ENCODE results near the gene KRTAP12-2. TPM values are rescaled to one million over a fixed set of nuclear protein-coding genes. Genes with fewer than 3 reads are reported as not detected.
"Not testable (repeated sequence)": the region's sequence is repeated elsewhere in the genome, so short reads cannot be mapped to it uniquely, and the experiment has no call there.

The KRTAP12-2 gene
- total RNA-seq, 4 donors from 2014 or later: not detected

- 79 to 84% methylated on average over 4 to 5 of the region's 5 CpGs for WGBS, 2 donors (ENCODE audit: low coverage in 1 of 2)
Measured at GRCh38 chr21:44640761-44641160, 26.0 kb downstream of the KRTAP12-2 start.

GRCh38 chr21:44639331-44639655, 27.4 kb downstream of the KRTAP12-2 start:
- WGBS, 2 donors (ENCODE audit: low coverage in 1 of 2): no CpG with 5 or more reads among the region's 12 CpGs
- H3K9me3 ChIP-seq: peaks cover 0 to 36% (median 0%) of the 10 kb centered on the region in 3 donors
- peaks cover 55% of the 10 kb centered on the region for H3K27me3 ChIP-seq
- no peaks in the 10 kb centered on the region for H3K4me1 ChIP-seq
- no peak overlapping the region for H3K27ac ChIP-seq
- H3K4me3 ChIP-seq: no peak overlapping the region
- no peaks in the 10 kb centered on the region for H3K36me3 ChIP-seq
- TF ChIP-seq POLR2A (IDR thresholded peaks at IDR 0.05): no peak
- no peak for TF ChIP-seq POLR2AphosphoS5 (IDR thresholded peaks at IDR 0.05)
- ATAC-seq: no peak

More at GRCh38 chr21:44640761-44641160, 26.0 kb downstream of the KRTAP12-2 start:
- Histone ChIP-seq H3K4me3 (no peak overlapping the region), H3K27ac (no peak overlapping the region), H3K9me3 (peaks cover 0 to 51% (median 0%) of the 10 kb centered on the region in 3 donors), H3K36me3 (no peaks in the 10 kb centered on the region), H3K27me3 (peaks cover 54% of the 10 kb centered on the region), H3K4me1 (no peaks in the 10 kb centered on the region)
- no peak for TF ChIP-seq POLR2AphosphoS5 (IDR thresholded peaks at IDR 0.05)
- no peak for TF ChIP-seq POLR2A (IDR thresholded peaks at IDR 0.05)
- no peak for ATAC-seq

- not testable (repeated sequence) for H3K27ac ChIP-seq, H3K4me1 ChIP-seq, H3K4me3 ChIP-seq, H3K36me3 ChIP-seq, ATAC-seq
- H3K27me3 ChIP-seq: peaks cover 52% of the 10 kb centered on the region
- H3K9me3 ChIP-seq: peaks cover 0 to 32% (median 0%) of the 10 kb centered on the region in 3 donors
- WGBS, 2 donors (ENCODE audit: low coverage in 1 of 2): 70% methylated on average over 2 of the region's 21 CpGs; no CpG with 5 or more reads in 1 of the 2 donors
Measured at GRCh38 chr21:44638506-44639330, 28.0 kb downstream of the KRTAP12-2 start.

GRCh38 chr21:44637851-44638348, 28.8 kb downstream of the KRTAP12-2 start:
- not testable (repeated sequence) for ATAC-seq, H3K36me3 ChIP-seq, H3K4me3 ChIP-seq, H3K27ac ChIP-seq, H3K4me1 ChIP-seq
- Histone ChIP-seq H3K9me3 (peaks cover 0 to 27% (median 0%) of the 10 kb centered on the region in 3 donors), H3K27me3 (peaks cover 52% of the 10 kb centered on the region)
- 60% methylated on average over 1 of the region's 12 CpGs; no CpG with 5 or more reads in 1 of the 2 donors for WGBS, 2 donors (ENCODE audit: low coverage in 1 of 2)

GRCh38 chr21:44637018-44637850, 29.5 kb downstream of the KRTAP12-2 start, which contains the start of gene KRTAP10-10:
Gene KRTAP10-10, plus strand, starts transcription at chr21:44637356. Its CDS starts 62 bp downstream, at chr21:44637418.
- H3K4me1 ChIP-seq: no peaks in the 10 kb centered on the region
- H3K9me3 ChIP-seq: peaks cover 0 to 30% (median 0%) of the 10 kb centered on the region in 3 donors
- no peak within 1 kb of the TSS for H3K4me3 ChIP-seq
- TF ChIP-seq POLR2AphosphoS5 (IDR thresholded peaks at IDR 0.05): no peak
- TF ChIP-seq CTCF (IDR thresholded peaks at IDR 0.05): no peak
- TF ChIP-seq EP300 (IDR thresholded peaks at IDR 0.05): no peak
- no peak for TF ChIP-seq POLR2A (IDR thresholded peaks at IDR 0.05)
- WGBS, 2 donors (ENCODE audit: low coverage in 1 of 2): 40% methylated on average over 2 of the region's 21 CpGs; no CpG with 5 or more reads in 1 of the 2 donors
- H3K36me3 ChIP-seq: no peaks in the 10 kb centered on the region
- H3K27ac ChIP-seq: no peak within 1 kb of the TSS
- no peak for ATAC-seq
- H3K27me3 ChIP-seq: peaks cover 52% of the 10 kb centered on the region

GRCh38 chr21:44636209-44637017, 30.3 kb downstream of the KRTAP12-2 start:
- no peak overlapping the region for H3K4me3 ChIP-seq
- peaks cover 52% of the 10 kb centered on the region for H3K27me3 ChIP-seq
- WGBS, 2 donors (ENCODE audit: low coverage in 1 of 2): 79% methylated on average over 5 of the region's 15 CpGs; no CpG with 5 or more reads in 1 of the 2 donors
- H3K36me3 ChIP-seq: no peaks in the 10 kb centered on the region
- no peak overlapping the region for H3K27ac ChIP-seq
- no peak for ATAC-seq
- no peaks in the 10 kb centered on the region for H3K4me1 ChIP-seq
- peaks cover 0 to 35% (median 0%) of the 10 kb centered on the region in 3 donors for H3K9me3 ChIP-seq
- TF ChIP-seq CTCF (IDR thresholded peaks at IDR 0.05): no peak
